Large intestine (tissue), 12 donors: Measurements from ENCODE around the gene COQ4. TPM values are rescaled to one million over a fixed set of nuclear protein-coding genes. Genes with fewer than 3 reads are reported as not detected.
"Not testable (repeated sequence)": the region's sequence is repeated elsewhere in the genome, so short reads cannot be mapped to it uniquely, and the experiment has no call there.

Experiments
- DNase-seq, 2 donors: peaks; one replicate each; pipeline versions ENCODE4 v3.0.0 to v3.0.0-alpha.2; 2013
- H3K27ac ChIP-seq: one replicate; pipeline ENCODE4 v1.5.1; 2013; ENCODE audit warnings: low read length
- H3K27me3 ChIP-seq: 2 replicates; pipeline ENCODE4 v1.6.1; 2013; ENCODE audit warnings: low read length; ENCODE audit not compliant: control insufficient read depth, insufficient read depth
- H3K36me3 ChIP-seq: 2 replicates; pipeline ENCODE4 v1.6.1; 2013; ENCODE audit warnings: low read length; ENCODE audit not compliant: control insufficient read depth, insufficient read depth
- H3K4me1 ChIP-seq: one replicate; pipeline ENCODE4 v1.6.1; 2013; ENCODE audit warnings: low read length; ENCODE audit not compliant: control insufficient read depth, insufficient read depth
- H3K4me3 ChIP-seq: one replicate; pipeline ENCODE4 v1.5.1; 2013; ENCODE audit warnings: low read length
- H3K9me3 ChIP-seq: one replicate; pipeline ENCODE4 v1.6.1; 2013; ENCODE audit warnings: mild to moderate bottlenecking, low read depth, low read length, moderate library complexity; ENCODE audit not compliant: control insufficient read depth
- WGBS: methylation state at CpG from one replicate; pipeline ENCODE4 v1.1.5; 2013; ENCODE audit warnings: low lambda C conversion rate; ENCODE audit not compliant: insufficient coverage; 5-methylcytosine and 5-hydroxymethylcytosine counted together
- long read RNA-seq, 11 donors: transcript quantifications; one replicate each; lab custom pipeline, GENCODE V29; 2026
- polyA plus RNA-seq: library from polyadenylated mRNA; unstranded; fragments of 120-200 nt; gene quantifications from one replicate; pipeline ENCODE4 v1.2.1, GENCODE V29; 2013

The COQ4 gene
- polyA plus RNA-seq, result 88.1 TPM
- long read RNA-seq, donor 1, partial matches to known transcripts, result 22 of 29 reads
- long read RNA-seq, donor 1, other reads (novel, unspliced or antisense), result 0 of 29 reads
- long read RNA-seq, donor 2, transcript COQ4-203 (2 exons, 3,127 nt), result minor isoform, 7 of 54 reads
- long read RNA-seq, donor 2, transcript COQ4-201 (7 exons, 1,548 nt), result major isoform, 20 of 54 reads
- long read RNA-seq, donor 2, partial matches to known transcripts, result 25 of 54 reads
- long read RNA-seq, donor 2, other reads (novel, unspliced or antisense), result 0 of 54 reads
- long read RNA-seq, donor 3, result 0 reads
- long read RNA-seq, donor 4, partial matches to known transcripts, result 0 of 2 reads
- long read RNA-seq, donor 4, other reads (novel, unspliced or antisense), result 0 of 2 reads
- long read RNA-seq, donor 5, transcript COQ4-201 (7 exons, 1,548 nt), result major isoform, 7 of 12 reads
- long read RNA-seq, donor 5, partial matches to known transcripts, result 0 of 12 reads
- long read RNA-seq, donor 5, other reads (novel, unspliced or antisense), result 0 of 12 reads
- long read RNA-seq, donor 6, transcript COQ4-201 (7 exons, 1,548 nt), result major isoform, 21 of 86 reads
- long read RNA-seq, donor 6, transcript COQ4-203 (2 exons, 3,127 nt), result minor isoform, 5 of 86 reads
- long read RNA-seq, donor 6, partial matches to known transcripts, result 38 of 86 reads
- long read RNA-seq, donor 6, other reads (novel, unspliced or antisense), result 17 of 86 reads
- long read RNA-seq, donor 7, transcript COQ4-201 (7 exons, 1,548 nt), result major isoform, 7 of 9 reads
- long read RNA-seq, donor 7, partial matches to known transcripts, result 0 of 9 reads
- long read RNA-seq, donor 7, other reads (novel, unspliced or antisense), result 0 of 9 reads
- long read RNA-seq, donor 8, transcript COQ4-201 (7 exons, 1,548 nt), result major isoform, 28 of 53 reads
- long read RNA-seq, donor 8, partial matches to known transcripts, result 0 of 53 reads
- long read RNA-seq, donor 8, other reads (novel, unspliced or antisense), result 18 of 53 reads
- long read RNA-seq, donor 9, transcript COQ4-203 (2 exons, 3,127 nt), result minor isoform, 6 of 29 reads
- long read RNA-seq, donor 9, transcript COQ4-201 (7 exons, 1,548 nt), result major isoform, 15 of 29 reads
- long read RNA-seq, donor 9, partial matches to known transcripts, result 0 of 29 reads
- long read RNA-seq, donor 9, other reads (novel, unspliced or antisense), result 6 of 29 reads
- long read RNA-seq, donor 10, transcript COQ4-201 (7 exons, 1,548 nt), result major isoform, 32 of 99 reads
- long read RNA-seq, donor 10, transcript COQ4-205 (2 exons, 956 nt), result minor isoform, 5 of 99 reads
- long read RNA-seq, donor 10, transcript COQ4-203 (2 exons, 3,127 nt), result minor isoform, 6 of 99 reads
- long read RNA-seq, donor 10, partial matches to known transcripts, result 41 of 99 reads
- long read RNA-seq, donor 10, other reads (novel, unspliced or antisense), result 11 of 99 reads
- long read RNA-seq, donor 11, transcript COQ4-201 (7 exons, 1,548 nt), result major isoform, 12 of 26 reads
- long read RNA-seq, donor 11, transcript COQ4-203 (2 exons, 3,127 nt), result minor isoform, 5 of 26 reads
- long read RNA-seq, donor 11, partial matches to known transcripts, result 0 of 26 reads
- long read RNA-seq, donor 11, other reads (novel, unspliced or antisense), result 6 of 26 reads

DNA sequence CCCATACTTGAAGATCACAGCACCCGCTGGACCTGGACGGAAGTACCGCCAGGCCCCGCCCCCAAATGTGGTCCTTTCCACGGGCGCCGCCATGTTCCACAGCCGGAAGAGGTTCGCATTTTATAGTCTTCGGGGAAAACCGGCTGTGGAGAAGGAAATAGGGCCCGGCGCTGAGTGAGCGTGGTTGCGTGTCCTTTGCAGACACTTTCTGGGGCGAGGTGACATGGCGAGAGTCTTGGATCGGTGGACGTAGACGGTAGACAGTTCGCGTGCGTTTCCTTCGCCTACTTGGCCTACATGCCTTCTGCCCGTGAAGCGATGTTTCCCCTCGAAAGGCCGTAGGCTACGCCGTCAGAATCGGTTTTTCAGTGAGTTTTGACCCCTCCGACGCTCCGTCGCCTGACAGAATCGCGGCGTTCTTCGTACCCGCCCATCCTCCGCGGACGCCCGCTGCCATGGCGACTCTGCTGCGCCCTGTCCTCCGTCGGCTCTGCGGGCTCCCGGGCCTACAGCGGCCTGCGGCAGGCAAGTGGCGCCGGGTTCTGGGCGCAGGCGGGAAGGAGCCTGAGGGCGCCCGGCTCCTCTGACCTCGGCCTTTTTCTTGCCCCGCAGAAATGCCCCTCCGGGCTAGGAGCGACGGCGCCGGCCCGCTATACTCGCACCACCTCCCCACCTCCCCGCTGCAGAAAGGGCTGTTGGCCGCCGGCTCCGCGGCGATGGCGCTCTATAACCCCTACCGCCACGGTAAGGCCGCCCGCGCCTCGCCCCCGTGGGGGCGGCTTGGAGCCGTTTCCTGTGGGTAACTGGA is at the start of gene COQ4, which contains the start of gene TRUB2:
Gene COQ4 (plus strand): TSS at position 436 of the 808 bp plus-strand sequence. CDS start 20 bp downstream, at position 456.
Gene TRUB2 (minus strand): TSS at position 44 of the 808 bp plus-strand sequence. CDS start 39 bp downstream, at position 5.
- Histone ChIP-seq H3K4me3 (peak within 1 kb of the TSS; percentile 93), H3K27me3 (no peaks in the 10 kb centered on the region), H3K4me1 (peaks cover 12% of the 10 kb centered on the region), H3K27ac (peak within 1 kb of the TSS; percentile 98), H3K36me3 (peaks cover 41% of the 10 kb centered on the region), H3K9me3 (peaks cover 3% of the 10 kb centered on the region)
- DNase-seq, result peak; percentile 91 to 99
- WGBS, result no CpG with 5 or more reads among the region's 83 CpGs

DNA sequence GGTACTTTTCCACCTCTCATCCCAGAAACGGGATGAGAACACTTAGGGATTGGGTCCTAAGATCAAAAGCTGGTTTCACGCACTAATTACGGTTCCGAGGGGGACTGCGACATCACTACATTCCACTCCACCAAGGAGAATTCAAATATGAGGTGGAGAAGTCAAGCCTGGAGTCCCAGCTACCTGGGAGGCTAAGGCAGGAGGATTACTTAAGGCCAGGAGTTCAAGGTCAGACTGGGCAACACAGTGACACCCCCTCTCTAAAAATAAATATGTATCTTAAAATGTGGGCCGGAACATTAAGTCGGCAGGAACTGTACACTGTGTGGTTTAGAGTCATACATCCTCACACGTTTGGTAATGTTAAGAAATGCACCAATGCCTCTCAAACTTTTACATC is 48.4 kb upstream of the COQ4 start:
- H3K36me3 ChIP-seq, result peaks cover 30% of the 10 kb centered on the region
- no peak overlapping the region for H3K4me3 ChIP-seq
- no peaks in the 10 kb centered on the region for H3K9me3 ChIP-seq
- 100% methylated on average over 1 of the region's 8 CpGs for WGBS
- peaks cover 5% of the 10 kb centered on the region for H3K4me1 ChIP-seq
- H3K27ac ChIP-seq, result no peak overlapping the region
- no peak for DNase-seq
- no peaks in the 10 kb centered on the region for H3K27me3 ChIP-seq

DNA sequence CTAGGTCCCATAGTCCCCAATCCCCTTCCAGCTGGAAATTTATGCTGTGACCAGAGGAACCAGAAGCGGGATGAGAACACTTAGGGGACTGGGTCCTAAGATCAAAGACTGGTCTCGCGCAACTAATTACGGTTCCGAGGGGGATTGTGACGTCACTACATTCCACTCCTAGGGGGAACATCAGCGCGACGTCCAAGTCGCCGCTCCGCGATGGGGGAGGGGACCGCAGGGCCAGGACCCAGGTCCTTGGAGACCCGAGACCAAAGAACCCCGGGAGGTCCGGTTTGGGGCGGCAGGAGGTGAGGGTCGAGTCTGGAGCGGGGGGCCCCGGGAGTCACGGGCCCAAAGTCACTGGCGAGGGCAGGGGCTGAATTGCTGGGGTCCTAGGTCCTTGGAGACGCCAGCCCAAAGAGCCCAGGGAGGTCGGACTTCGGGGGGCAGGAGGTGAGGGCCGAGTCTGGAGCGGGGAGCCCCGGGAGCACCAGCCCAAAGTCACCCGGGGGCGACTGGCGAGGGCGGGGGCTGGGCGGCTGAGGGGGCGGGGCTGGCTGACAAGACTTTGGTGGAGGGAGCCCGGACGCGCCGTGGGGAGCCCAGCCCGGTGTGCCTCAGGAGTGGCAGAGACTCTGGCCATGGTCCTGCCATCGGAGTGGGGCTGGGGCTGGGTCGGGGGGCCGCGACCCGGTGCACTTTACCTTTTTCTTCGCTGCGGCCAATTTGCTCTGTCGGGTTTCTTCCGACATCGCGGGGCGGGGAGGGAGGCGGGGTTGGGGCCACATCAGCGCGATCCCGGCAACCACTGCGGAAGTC is 47.2 kb upstream of the COQ4 start, which contains the start of gene GOLGA2:
Gene GOLGA2 (minus strand): TSS at position 810 of the 810 bp plus-strand sequence. CDS start 31 bp downstream, at position 779.
- peak; percentile 45 to 66 for DNase-seq
- Histone ChIP-seq H3K27me3 (no peaks in the 10 kb centered on the region), H3K9me3 (no peaks in the 10 kb centered on the region), H3K4me1 (peaks cover 5% of the 10 kb centered on the region), H3K27ac (peak within 1 kb of the TSS; percentile 77), H3K4me3 (peak within 1 kb of the TSS; percentile 98), H3K36me3 (peaks cover 24% of the 10 kb centered on the region)
- WGBS, result no CpG with 5 or more reads among the region's 57 CpGs

DNA sequence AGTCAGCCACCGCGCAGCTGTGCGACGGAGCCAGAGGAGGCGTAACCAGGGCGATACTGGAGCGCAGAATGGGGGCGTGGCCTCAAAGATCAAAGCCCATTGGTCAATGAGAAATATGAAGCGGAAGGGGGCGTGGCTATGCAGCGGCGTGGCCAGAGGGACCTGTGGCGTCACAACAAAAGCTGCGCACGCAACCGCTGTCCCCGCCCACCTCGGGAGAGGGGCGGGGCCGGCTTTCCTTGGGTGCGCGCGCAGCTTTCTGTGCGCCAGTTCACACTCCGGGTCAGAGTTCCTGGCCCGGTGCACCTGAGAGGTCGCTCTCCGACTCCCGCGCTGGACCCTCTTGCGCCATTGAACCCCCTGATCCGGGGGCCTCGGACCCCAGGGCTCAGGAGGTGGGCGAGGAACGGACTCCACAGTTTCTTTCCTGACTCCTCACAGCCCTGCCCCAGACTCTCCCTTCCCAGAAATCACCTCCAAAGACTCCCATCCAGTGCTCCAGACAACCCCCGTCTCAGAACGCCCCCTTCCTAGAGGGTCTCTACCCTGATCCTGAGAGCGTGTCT is 46.5 kb upstream of the COQ4 start, which contains the start of gene SWI5:
Gene SWI5 (plus strand): TSS at position 269 of the 566 bp plus-strand sequence.
- no peaks in the 10 kb centered on the region for H3K27me3 ChIP-seq
- DNase-seq, result peak; percentile 99 to 100
- no CpG with 5 or more reads among the region's 38 CpGs for WGBS
- H3K27ac ChIP-seq, result peak within 1 kb of the TSS; percentile 77
- peaks cover 20% of the 10 kb centered on the region for H3K36me3 ChIP-seq
- peaks cover 5% of the 10 kb centered on the region for H3K4me1 ChIP-seq
- H3K9me3 ChIP-seq, result no peaks in the 10 kb centered on the region
- H3K4me3 ChIP-seq, result peak within 1 kb of the TSS; percentile 98

GRCh38 chr9:128276574-128277270 is 45.9 kb upstream of the COQ4 start:
- Histone ChIP-seq H3K27ac (peak overlapping the region; percentile 54), H3K4me1 (peaks cover 5% of the 10 kb centered on the region), H3K36me3 (peaks cover 14% of the 10 kb centered on the region), H3K9me3 (no peaks in the 10 kb centered on the region), H3K4me3 (peak overlapping the region; percentile 73), H3K27me3 (no peaks in the 10 kb centered on the region)
- no peak for DNase-seq
- 10% methylated on average over 4 of the region's 23 CpGs for WGBS

DNA sequence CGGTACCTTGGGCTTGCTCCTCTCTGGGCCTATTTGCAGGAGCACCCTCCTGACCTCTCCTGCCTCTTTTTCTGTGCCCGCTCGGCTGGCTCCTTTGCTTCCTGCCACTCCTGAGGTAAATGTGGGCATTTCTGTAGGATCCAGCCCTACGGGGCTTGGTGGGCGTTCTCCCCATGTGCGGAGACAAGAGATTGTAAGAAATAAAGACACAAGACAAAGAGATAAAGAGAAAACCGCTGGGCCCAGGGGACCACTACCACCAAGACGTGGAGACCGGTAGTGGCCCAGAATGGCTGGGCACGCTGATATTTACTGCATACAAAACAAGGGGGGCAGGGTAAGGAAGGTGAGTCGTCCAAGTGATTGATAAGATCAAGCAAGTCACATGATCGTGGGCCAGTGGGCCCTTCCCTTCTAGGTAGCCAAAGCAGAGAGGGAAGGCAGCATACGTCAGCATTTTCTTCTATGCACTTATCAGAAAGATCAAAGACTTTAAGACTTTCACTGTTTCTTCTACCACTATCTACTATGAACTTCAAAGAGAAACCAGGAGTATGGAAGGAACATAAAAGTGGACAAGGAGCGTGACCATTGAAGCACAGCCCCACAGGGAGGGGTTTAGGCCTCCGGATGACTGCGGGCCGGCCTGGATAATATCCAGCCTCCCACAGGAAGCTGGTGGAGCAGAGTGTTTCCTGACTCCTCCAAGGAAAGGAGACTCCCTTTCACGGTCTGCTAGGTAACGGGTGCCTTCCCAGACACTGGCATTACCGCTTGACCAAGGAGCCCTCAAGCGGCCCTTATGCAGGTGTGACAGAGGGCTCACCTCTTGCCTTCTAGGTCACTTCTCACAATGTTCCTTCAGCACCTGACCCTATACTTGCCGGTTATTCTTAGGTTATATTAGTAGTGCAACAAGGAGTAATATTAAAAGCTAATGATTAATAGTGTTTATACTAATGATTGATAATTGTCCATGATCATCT is 43.3 kb upstream of the COQ4 start:
- WGBS, result 88% methylated on average over 3 of the region's 22 CpGs
- H3K27me3 ChIP-seq, H3K9me3 ChIP-seq, H3K27ac ChIP-seq, DNase-seq, H3K4me1 ChIP-seq, H3K4me3 ChIP-seq, H3K36me3 ChIP-seq: not testable (repeated sequence)

- Histone ChIP-seq H3K27ac (no peak overlapping the region), H3K36me3 (no peaks in the 10 kb centered on the region)
- WGBS, result no CpG with 5 or more reads among the region's 5 CpGs
Measured at GRCh38 chr9:128280084-128280622, 42.5 kb upstream of the COQ4 start.

More at GRCh38 chr9:128280084-128280622, 42.5 kb upstream of the COQ4 start:
- Histone ChIP-seq H3K9me3 (no peaks in the 10 kb centered on the region), H3K4me1 (peaks cover 5% of the 10 kb centered on the region), H3K27me3 (no peaks in the 10 kb centered on the region), H3K4me3 (no peak overlapping the region)
- no peak for DNase-seq
